Ishikawa (cell line): ENCODE data around the gene SKP1.

Experiments
- EGR1 ChIP-seq: IDR thresholded peaks from 2 replicates; pipeline ENCODE4 v1.6.1; 2012
- EP300 ChIP-seq: IDR thresholded peaks from 2 replicates; pipeline ENCODE4 v1.6.1; 2012; ENCODE audit warnings: borderline replicate concordance
- NFIC ChIP-seq: IDR thresholded peaks from 2 replicates; pipeline ENCODE4 v1.6.1; 2012
- RAD21 ChIP-seq: IDR thresholded peaks from 2 replicates; pipeline ENCODE4 v1.6.1; 2012; ENCODE audit warnings: low read depth
- TCF12 ChIP-seq: IDR thresholded peaks from 2 replicates; pipeline ENCODE4 v1.6.1; 2012; ENCODE audit warnings: low read depth
- TEAD4 ChIP-seq: IDR thresholded peaks from 2 replicates; pipeline ENCODE4 v1.6.1; 2012
- YY1 ChIP-seq: IDR thresholded peaks from 2 replicates; pipeline ENCODE4 v1.6.1; 2012; ENCODE audit warnings: low read depth
- TF ChIP-seq, protein P1 (sequence below): IDR thresholded peaks from 2 replicates; pipeline ENCODE4 v1.6.1; 2012
- TF ChIP-seq, protein P2 (sequence below): IDR thresholded peaks from 2 replicates; pipeline ENCODE4 v1.6.1; 2012; ENCODE audit warnings: low read depth, mild to moderate bottlenecking
- TF ChIP-seq, protein P3 (sequence below): IDR thresholded peaks from 2 replicates; pipeline ENCODE4 v1.6.1; 2012

DNA sequence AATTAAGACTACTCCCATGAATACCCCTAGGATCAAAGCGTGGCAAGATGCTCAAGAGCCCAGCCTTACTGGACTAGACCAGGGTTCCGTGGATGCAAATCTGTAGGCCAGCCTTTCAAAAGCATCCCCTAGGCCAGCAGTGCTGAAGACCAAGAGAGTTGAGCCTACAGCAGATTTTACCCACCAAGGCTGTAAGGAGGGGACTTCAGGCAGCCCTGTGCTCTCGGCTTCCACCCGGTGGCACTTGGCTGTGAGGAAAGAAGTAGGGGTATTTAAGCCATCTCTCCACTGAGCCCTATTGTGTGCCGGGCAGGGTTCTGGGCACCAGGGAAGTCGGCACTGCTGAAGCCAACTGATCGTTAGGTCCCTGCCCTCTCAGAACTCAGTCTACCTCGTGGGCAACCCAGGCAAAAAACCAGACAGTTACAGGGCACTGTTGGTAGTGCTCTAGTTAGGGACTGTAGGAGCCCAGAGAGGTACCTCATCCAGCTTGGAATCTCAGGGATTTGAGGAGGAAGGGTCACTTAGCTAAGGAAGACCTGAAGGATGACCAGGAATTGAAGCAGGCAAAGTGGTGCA is 36.8 kb downstream of the SKP1 start:
- TF ChIP-seq EP300: no peak
- TF ChIP-seq, protein P1, sequence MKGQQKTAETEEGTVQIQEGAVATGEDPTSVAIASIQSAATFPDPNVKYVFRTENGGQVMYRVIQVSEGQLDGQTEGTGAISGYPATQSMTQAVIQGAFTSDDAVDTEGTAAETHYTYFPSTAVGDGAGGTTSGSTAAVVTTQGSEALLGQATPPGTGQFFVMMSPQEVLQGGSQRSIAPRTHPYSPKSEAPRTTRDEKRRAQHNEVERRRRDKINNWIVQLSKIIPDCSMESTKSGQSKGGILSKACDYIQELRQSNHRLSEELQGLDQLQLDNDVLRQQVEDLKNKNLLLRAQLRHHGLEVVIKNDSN: no peak
- no peak for TF ChIP-seq YY1
- TF ChIP-seq, protein P2, sequence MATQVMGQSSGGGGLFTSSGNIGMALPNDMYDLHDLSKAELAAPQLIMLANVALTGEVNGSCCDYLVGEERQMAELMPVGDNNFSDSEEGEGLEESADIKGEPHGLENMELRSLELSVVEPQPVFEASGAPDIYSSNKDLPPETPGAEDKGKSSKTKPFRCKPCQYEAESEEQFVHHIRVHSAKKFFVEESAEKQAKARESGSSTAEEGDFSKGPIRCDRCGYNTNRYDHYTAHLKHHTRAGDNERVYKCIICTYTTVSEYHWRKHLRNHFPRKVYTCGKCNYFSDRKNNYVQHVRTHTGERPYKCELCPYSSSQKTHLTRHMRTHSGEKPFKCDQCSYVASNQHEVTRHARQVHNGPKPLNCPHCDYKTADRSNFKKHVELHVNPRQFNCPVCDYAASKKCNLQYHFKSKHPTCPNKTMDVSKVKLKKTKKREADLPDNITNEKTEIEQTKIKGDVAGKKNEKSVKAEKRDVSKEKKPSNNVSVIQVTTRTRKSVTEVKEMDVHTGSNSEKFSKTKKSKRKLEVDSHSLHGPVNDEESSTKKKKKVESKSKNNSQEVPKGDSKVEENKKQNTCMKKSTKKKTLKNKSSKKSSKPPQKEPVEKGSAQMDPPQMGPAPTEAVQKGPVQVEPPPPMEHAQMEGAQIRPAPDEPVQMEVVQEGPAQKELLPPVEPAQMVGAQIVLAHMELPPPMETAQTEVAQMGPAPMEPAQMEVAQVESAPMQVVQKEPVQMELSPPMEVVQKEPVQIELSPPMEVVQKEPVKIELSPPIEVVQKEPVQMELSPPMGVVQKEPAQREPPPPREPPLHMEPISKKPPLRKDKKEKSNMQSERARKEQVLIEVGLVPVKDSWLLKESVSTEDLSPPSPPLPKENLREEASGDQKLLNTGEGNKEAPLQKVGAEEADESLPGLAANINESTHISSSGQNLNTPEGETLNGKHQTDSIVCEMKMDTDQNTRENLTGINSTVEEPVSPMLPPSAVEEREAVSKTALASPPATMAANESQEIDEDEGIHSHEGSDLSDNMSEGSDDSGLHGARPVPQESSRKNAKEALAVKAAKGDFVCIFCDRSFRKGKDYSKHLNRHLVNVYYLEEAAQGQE: no peak
- no peak for TF ChIP-seq TEAD4
- no peak for TF ChIP-seq NFIC
- TF ChIP-seq RAD21: no peak
- TF ChIP-seq EGR1: no peak
- no peak for TF ChIP-seq TCF12
- TF ChIP-seq, protein P3, sequence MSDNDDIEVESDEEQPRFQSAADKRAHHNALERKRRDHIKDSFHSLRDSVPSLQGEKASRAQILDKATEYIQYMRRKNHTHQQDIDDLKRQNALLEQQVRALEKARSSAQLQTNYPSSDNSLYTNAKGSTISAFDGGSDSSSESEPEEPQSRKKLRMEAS: no peak
